ENCODE results near the gene TMEM233. TPM values are rescaled to one million over a fixed set of nuclear protein-coding genes. Genes with fewer than 3 reads are reported as not detected.

TMEM233 gene
- polyA plus RNA-seq, 1 experiment, result not detected

GRCh38 chr12:119683816-119684215 lies 90.2 kb downstream of the TMEM233 start:
- TF ChIP-seq, protein P1, sequence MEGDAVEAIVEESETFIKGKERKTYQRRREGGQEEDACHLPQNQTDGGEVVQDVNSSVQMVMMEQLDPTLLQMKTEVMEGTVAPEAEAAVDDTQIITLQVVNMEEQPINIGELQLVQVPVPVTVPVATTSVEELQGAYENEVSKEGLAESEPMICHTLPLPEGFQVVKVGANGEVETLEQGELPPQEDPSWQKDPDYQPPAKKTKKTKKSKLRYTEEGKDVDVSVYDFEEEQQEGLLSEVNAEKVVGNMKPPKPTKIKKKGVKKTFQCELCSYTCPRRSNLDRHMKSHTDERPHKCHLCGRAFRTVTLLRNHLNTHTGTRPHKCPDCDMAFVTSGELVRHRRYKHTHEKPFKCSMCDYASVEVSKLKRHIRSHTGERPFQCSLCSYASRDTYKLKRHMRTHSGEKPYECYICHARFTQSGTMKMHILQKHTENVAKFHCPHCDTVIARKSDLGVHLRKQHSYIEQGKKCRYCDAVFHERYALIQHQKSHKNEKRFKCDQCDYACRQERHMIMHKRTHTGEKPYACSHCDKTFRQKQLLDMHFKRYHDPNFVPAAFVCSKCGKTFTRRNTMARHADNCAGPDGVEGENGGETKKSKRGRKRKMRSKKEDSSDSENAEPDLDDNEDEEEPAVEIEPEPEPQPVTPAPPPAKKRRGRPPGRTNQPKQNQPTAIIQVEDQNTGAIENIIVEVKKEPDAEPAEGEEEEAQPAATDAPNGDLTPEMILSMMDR (IDR thresholded peaks at IDR 0.05; ENCODE audit: insufficient read depth, low read depth, low read length), result no peak
- Histone ChIP-seq H3K4me3 (ENCODE audit: low read depth, low read length) (no peak overlapping the region), H3K27me3 (ENCODE audit: control insufficient read depth, insufficient read depth, low read length) (no peaks in the 10 kb centered on the region), H3K36me3 (ENCODE audit: control insufficient read depth, insufficient read depth, low read length) (peaks cover 15% of the 10 kb centered on the region)
- ChIA-PET POLR2A (no interaction called here), CTCF (interaction anchor here (1.7 kb wide), 1 partner anchor 11 kb away, joined by 4 read pairs; no protein-coding TSS in a partner anchor)
- no peak for DNase-seq (ENCODE audit: low read depth)

GRCh38 chr12:119684711-119685369 lies 91.3 kb downstream of the TMEM233 start:
- DNase-seq (ENCODE audit: low read depth), result no peak
- TF ChIP-seq, protein P1 (IDR thresholded peaks at IDR 0.05; ENCODE audit: insufficient read depth, low read depth, low read length), result no peak
- Histone ChIP-seq H3K4me3 (ENCODE audit: low read depth, low read length) (no peak overlapping the region), H3K27me3 (ENCODE audit: control insufficient read depth, insufficient read depth, low read length) (no peaks in the 10 kb centered on the region), H3K36me3 (ENCODE audit: control insufficient read depth, insufficient read depth, low read length) (peaks cover 8% of the 10 kb centered on the region)
- POLR2A ChIA-PET, result no interaction called here
- CTCF ChIA-PET, result interaction anchor here (0.9 to 1.7 kb wide), 2 partner anchors 10 to 97 kb away, joined by 3 to 4 read pairs; no protein-coding TSS in a partner anchor

GRCh38 chr12:119685375-119685774 lies 91.8 kb downstream of the TMEM233 start:
- ChIA-PET CTCF (no interaction called here), POLR2A (no interaction called here)
- no peaks in the 10 kb centered on the region for H3K27me3 ChIP-seq (ENCODE audit: control insufficient read depth, insufficient read depth, low read length)
- TF ChIP-seq, protein P1 (IDR thresholded peaks at IDR 0.05; ENCODE audit: insufficient read depth, low read depth, low read length), result no peak
- peaks cover 4% of the 10 kb centered on the region for H3K36me3 ChIP-seq (ENCODE audit: control insufficient read depth, insufficient read depth, low read length)
- H3K4me3 ChIP-seq (ENCODE audit: low read depth, low read length), result no peak overlapping the region
- DNase-seq (ENCODE audit: low read depth), result no peak

DNA sequence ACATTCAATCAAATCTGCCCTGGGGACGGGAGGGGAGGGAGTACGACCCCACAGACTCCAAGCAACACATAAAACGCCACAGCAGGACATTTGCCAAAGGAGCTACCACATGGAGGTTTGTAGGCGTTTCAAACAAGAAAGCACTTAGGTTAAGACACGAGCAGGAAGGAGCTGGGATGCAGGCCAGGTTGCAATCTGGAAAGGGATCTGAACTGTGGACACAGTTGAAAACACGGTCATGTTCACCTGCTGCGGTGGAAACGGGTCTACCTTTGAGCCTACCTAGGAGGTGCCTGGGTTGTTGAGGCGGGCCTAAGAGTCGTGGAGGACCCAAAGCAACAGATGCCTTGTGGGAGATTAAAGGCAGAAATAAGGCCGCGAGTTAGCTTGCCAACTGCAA lies 92.8 kb downstream of the TMEM233 start:
- H3K36me3 ChIP-seq (ENCODE audit: control insufficient read depth, insufficient read depth, low read length), result peaks cover 4% of the 10 kb centered on the region; the same call in 1 of the 2 replicates
- H3K27me3 ChIP-seq (ENCODE audit: control insufficient read depth, insufficient read depth, low read length), result no peaks in the 10 kb centered on the region
- no peak for DNase-seq (ENCODE audit: low read depth)
- POLR2A ChIA-PET, result interaction anchor here (0.6 kb wide), 1 partner anchor 15 kb away, joined by 5 read pairs; no protein-coding TSS in a partner anchor
- CTCF ChIA-PET, result interaction anchor here (0.9 kb wide), 1 partner anchor 16 kb away, joined by 3 read pairs; no protein-coding TSS in a partner anchor
- no peak overlapping the region for H3K4me3 ChIP-seq (ENCODE audit: low read depth, low read length)
- TF ChIP-seq, protein P1 (IDR thresholded peaks at IDR 0.05; ENCODE audit: insufficient read depth, low read depth, low read length), result no peak

- no peak overlapping the region for H3K4me3 ChIP-seq (ENCODE audit: low read depth, low read length)
- TF ChIP-seq, protein P1 (IDR thresholded peaks at IDR 0.05; ENCODE audit: insufficient read depth, low read depth, low read length), result no peak
- CTCF ChIA-PET, result interaction anchor here (0.9 kb wide), 1 partner anchor 16 kb away, joined by 3 read pairs; no protein-coding TSS in a partner anchor
- H3K27me3 ChIP-seq (ENCODE audit: control insufficient read depth, insufficient read depth, low read length), result no peaks in the 10 kb centered on the region
- DNase-seq (ENCODE audit: low read depth), result no peak
- POLR2A ChIA-PET, result no interaction called here
- H3K36me3 ChIP-seq (ENCODE audit: control insufficient read depth, insufficient read depth, low read length), result peaks cover under 1% of the 10 kb centered on the region; the same call in 1 of the 2 replicates
Measured at GRCh38 chr12:119686776-119687175, 93.2 kb downstream of the TMEM233 start.

Measured in BJ (cell line).